CD4-positive, alpha-beta T cell treated with Interferon alpha-2 for 1 hour (primary cell): Measurements from ENCODE around the gene CBLN3.

Experiments
- DNase-seq, 2 donors: peaks; one replicate each; pipeline ENCODE4 v3.0.0-alpha.2; 2020 to 2022

The CBLN3 gene

DNA sequence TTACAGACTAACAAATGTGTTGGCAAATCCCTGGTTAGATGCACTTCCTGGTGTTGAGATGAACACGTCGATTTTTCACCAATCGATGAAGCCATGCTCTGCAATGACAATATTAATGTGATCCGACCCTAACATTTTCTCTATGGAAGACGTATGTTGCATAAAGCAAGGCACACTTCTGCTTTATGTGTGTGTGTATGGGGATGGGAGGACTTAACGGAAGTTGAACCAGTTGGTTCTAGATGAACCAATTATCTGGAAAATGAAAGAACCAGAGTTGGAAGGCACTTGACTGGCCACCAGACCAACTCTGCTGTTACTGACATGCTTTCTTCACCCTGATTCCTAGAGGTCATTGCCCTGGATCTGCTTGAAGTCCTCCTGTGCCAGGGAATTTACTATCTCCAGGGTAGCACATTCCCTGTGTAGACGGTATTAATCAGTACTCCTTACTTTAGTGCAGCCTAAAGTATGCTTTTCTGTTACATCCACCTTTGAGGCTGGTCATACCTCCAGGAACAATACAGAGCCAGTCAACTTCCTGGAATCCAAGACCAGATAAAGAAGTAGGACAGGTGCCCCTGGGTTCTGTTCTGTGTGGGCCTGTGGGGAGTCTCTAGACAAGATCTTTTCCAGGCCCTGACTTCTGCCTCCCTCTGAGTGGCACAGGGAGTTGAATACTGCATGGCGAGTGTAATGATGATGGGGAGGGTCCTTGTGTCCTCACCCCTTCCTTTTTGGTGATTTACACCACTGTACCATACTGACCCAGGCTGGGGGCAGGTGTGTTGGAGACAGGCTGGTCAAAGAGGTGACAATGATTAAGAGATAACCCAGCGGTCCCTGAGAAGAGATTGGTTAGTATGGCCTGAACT is 9.0 kb upstream of the CBLN3 start:
- DNase-seq = no peak

DNA sequence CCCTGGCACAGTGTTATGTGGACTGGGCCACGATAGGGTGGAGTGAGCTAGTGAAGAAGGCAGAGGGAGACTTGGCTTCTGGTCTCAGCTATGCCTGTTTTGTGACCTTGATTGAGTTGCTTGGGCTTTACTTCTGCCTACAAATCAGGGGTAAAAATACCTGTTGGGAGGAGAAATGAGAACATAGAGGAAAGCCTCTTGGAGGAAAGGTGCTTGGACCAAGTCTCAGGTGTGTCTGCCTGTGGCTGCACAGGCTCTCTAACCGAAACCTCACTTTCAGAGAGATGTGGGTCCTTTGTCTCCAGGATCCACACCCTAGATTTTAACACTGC is 8.2 kb upstream of the CBLN3 start:
- no peak for DNase-seq

DNA sequence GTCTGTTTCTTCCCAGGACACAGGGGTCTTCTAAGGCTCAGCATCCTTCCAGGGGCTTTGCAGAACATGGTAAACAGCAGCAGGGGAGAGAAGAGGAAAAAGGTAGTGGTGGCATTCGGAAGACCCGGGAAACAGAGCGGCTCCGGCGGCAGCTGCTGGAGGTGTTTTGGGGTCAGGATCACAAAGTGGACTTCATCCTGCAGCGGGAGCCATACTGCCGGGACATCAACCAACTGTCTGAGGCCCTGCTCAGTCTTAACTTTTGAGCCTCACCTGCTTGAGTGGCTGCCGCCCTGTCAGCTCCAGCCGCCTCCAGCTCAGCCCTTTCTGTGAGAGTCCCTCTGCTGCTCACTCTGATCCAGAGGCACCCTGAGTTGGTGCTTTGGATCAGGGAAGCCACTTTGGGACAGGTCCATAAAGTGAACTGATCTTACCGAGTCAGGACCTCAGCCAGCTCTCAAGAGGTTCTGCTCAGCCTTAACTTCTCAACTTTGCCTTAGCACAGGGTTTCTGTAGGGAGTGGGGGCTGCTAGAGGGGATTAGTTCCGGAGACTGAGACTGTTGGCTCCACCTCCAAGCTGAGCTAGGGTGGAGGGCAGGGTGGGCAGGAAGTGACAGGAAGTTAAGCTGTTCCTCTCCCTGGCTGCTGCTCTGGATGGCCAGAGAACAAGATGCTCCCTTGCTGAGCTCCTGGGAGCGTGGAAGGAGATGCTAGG is 7.7 kb upstream of the CBLN3 start:
- no peak for DNase-seq

DNA sequence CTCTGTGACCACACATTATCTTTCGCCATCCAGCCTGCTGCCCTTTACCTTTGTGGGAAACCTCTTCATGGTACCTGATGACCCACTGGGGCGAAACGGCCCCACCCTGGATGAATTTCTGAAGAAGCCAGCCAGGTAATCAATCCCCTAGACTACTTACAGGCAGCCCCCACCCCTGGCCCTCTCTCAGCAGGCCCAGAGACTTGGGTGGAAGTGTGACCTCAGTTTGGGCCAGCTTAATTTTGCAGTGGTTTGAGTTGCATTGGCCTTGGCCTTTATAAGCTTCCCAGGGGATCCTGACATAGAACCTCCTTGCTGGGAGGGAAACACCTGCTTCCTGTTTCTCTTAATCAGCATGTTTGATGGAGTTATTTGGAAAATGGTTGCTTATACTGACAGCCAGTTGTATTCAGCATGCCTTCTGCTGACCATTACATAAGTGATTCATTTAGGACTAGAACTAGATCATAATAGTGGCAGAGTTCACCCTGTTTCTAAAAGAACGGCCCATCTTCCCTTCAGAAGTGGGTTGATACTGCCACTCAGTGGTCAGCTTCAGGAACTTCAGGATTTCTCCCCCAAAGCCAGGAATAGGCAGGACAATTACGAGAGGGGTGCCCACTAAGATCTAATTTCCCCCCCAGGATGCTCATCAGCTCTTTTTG is 7.0 kb upstream of the CBLN3 start:
- peak; percentile 49 to 75 for DNase-seq

DNA sequence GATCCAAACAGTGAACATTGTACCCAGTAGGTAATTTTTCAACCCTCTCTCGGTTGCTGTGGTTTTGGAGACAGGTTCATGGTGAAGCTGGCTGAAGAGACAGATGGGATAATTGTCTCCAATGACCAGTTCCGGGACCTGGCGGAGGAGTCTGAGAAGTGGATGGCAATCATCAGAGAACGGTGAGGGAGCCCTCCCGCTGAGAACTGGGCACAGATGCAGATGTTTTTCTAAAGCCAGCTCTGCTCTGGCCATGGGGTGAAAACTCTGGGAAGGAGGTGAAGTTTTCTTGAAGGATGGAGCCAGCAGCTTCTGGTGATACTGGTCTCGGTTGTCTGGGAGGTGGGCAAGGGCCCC is 6.5 kb upstream of the CBLN3 start:
- DNase-seq = no peak

DNA sequence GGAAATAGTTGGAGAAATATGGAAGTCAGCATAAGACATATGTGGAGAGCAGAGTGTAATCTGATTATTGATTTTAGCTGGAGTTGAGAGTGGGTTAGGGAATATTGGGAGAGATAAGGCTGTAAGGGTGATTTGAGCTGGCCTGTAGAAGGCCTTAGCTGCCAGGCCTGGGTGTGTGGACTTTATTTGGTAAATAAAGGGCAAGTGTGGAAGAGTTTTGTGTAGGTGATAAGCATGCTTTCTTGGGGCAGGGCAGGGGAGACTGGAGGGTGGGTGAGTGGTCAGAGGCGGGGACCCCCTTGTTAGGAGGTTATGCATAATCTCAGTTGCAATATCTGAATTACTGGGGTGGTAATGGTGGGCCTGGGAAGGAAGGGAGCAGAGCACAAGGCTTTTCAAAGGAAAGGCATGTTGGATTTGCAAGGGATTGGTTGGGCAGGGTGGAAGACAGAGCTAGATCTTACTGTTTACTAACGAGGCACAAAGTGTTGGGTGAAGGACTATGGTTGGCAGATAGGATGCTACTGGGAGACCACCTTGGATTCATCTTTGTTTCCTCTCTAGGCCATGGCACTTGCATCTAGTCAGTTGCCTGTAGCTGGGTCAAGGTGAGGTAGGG is 5.8 kb upstream of the CBLN3 start:
- DNase-seq = no peak

DNA sequence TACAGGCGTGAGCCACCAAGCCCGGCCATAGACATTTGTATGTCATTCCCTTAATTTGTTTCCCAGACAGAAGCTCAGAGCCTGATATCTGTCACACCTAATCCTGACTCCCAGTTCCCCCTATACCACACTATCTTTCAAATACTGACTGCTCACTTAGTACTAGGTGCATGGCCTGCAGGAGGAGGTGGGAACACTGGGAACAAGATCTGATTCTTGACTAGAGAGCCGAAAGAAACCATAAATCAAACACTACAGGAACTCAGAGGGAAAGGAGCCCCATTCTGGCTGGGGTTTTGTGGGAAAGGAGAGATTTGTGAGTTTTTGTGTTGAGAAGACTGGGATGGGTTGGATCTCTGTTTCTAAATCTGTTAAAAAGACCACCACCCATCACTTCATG is 5.2 kb upstream of the CBLN3 start:
- no peak for DNase-seq

DNA sequence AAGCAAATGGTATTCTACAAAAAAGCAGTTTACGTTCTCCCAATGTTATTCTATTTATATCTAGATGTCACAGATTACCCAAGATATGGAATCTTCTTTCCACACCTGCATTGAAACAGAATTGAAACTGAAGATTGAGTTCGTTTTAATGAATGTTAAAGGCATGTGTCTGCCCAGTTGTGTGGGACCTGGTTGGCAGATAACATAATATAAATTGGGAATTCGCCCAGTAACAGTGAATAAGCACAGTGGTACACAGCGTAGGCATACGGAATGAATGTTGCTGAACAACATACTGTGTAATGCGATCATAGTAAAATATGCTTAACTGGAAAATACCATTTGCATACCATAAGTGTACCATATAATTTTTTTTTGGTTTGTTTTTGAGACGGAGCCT is 4.6 kb upstream of the CBLN3 start:
- no peak for DNase-seq

DNA sequence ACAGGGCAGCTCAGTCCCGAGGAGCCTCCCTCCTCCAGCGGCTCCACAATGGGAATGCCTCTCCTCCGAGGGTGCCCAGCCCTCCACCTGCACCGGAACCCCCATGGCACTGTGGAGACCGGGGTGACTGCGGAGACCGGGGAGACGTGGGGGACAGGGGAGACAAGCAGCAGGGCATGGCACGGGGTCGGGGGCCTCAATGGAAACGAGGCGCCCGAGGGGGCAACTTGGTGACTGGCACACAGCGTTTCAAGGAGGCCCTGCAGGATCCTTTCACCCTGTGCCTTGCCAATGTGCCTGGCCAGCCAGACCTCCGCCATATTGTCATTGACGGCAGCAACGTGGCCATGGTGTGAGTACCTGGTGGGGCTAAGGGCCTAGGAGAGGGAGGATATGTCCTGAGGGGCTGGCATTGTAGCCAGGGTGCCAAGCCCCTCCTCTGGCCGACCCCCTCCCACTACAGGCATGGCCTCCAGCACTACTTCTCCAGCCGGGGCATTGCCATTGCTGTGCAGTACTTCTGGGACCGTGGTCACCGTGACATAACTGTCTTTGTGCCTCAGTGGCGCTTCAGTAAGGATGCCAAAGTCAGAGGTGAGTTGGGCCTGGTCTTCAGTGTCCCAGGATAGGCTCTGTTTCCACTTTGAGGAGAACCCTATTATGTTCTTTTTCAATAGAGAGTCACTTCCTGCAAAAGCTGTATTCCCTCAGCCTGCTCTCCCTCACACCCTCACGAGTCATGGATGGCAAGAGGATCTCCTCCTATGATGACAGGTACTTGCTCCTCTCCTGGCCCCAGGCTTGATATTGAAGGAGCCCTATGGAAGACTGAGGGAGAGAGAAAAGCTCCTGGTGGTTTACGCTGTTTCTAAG is 3.0 kb upstream of the CBLN3 start:
- no peak for DNase-seq

DNA sequence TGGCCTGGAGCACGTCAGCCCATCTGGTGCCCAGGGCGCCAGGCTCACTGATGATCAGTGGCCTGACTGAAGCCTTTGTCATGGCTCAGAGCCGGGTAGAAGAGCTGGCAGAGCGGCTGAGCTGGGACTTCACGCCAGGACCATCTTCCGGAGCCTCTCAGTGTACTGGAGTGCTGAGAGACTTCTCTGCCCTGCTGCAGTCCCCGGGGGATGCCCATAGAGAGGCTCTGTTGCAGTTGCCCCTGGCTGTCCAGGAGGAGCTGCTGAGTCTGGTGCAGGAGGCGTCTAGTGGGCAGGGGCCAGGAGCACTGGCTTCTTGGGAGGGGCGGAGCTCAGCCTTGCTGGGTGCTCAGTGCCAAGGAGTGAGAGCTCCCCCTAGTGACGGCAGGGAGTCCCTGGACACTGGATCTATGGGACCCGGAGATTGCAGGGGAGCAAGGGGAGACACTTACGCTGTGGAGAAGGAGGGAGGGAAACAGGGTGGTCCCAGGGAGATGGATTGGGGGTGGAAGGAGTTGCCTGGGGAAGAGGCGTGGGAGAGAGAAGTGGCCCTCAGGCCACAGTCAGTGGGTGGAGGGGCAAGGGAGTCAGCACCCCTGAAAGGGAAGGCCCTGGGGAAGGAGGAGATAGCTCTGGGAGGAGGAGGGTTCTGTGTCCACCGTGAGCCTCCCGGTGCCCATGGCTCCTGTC is 2.2 kb upstream of the CBLN3 start:
- DNase-seq = peak; percentile 90 to 93

DNA sequence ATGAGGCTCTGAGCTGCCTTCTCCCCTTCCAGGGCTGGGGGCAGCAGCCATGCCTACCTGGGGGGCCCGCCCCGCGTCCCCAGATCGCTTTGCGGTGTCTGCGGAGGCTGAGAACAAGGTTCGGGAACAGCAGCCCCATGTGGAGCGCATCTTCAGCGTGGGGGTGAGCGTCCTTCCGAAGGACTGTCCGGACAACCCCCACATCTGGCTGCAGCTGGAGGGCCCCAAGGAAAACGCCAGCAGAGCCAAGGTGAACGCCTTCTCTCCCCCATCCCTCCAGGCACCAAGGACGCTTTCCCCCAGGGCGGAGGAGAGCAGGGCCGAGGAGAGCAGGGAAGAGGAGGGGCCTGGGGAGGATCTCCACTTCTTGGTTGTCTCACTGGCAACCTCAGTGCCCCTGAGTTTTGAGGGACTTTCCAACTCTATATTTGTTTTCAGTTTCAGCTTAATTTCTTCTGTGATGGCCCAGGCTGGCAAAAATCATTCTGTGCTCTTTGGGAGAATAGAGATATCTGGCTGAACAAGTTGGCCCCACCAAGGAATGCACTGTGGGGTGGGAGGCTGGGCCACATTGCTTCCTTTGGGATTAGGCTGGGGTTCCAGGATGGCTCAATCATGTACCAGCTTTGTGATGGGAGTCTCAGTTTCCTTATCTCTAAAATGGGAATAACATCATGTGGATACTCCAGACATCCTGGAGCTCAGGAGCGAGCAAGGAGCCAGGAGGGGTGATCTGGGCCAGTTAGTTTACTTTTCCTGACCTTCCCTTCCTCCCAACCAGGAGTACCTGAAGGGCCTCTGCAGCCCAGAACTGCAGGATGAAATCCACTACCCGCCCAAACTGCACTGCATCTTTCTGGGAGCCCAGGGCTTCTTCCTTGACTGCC is 1.5 kb upstream of the CBLN3 start:
- peak; percentile 74 for DNase-seq

DNA sequence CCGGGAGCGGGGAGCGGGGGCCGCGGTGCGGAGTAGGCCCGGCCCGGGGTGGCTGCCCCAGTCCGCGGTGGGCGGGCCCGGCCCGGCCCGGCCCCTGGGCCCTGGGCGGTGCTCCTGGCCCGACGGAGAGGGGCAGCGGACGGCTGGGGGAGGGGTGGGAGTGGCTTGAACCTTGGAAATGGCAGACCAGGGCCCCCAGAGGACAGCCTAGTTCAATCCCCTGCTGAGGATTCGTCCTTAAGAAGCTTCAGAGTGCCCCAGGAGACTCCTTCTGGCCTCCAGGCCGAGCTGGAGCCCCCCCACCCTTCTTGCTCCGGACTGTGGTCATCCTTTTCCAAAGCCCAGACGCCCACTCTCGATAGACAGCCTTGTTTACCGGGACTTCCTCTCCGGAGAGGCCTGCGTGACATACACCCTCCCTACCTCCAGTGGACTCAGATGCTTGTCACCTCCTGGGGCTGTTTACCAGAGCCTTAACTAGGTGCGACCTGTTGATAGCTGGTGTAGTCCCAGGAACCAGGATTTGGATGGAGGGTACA is 744 bp upstream of the CBLN3 start:
- peak; percentile 52 to 60 for DNase-seq

DNA sequence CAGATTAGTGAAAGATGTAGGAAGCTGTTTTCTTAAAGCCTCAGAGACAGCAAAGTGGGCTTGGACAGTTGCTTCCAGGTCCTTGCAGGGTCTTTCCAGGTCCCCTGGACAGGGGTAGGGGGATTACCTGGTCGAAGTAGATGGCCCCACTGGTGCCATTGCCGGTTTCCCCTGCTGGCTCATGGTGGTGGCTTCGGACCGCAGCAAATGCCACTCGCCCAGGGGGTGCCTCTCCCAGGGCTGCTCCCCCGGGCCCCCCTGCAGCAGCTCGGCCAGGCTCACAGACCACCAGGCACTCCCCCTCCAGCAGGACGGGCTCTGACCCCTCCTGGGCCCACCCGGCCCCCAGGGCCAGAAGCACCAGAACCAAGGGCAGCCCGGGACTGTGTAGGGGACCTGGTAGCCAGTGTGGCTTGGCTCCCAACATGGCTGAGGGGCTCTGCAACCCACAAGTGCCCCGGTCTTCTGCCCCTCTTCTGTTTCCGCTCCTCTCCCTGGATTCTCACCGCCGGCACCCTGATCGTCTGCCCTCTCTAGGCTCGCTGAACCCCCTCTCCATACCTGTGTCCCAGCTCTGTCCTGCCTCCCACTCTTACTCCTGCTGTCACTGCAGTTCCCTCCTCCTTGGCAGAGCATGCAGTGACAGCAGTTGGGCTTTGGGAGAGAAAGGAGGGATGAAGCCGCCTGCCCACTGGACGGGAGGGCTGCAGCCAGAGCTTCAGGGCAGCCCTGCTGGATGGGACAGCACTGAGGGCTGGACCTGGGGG is 657 bp downstream of the CBLN3 start:
- no peak for DNase-seq

DNA sequence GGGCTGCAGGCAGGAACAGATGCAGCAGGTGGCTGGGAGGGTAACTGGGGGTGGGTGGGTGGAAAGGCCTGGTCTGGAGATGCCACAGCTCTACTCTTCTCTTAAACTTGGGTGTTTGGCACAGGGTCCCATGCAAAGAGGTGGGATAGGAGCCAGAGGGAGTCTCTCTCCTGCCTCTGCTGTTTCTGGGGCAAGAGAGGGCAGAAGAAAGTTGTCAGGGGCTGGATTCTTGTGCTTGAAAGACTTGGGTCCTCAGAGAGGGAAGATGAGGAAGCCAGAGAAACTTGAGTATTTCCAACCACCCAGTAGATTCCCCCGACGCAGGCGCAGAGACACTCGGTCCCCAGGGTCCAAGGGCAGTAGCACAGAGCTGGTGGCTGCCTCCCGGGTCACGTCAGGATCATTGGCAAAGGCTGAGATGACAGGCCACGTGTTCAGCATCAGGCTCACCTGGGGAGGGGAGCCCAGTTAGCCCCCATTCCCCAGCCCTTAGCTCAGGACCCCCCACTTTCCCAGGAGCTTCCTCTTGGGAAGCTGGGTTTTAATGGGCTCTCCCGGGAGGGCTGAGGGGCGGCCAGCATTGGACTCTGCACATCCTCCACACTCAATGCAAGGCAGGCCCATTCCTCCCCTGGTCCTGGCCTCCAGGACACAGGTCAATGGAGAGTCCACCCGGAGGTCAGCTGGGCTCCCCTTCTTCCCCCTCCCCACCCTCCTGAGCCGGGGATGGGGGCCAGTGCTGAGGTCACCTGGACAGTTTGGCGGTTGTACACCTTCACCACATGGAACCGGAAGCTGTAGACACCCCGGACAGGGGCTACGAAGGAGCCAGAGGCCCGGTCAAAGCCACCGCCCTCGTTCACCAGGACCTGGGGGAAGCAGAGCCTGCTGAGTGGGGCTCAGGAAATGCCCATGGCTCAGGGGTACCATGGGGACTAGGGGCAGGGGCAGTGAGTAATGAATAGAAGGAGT is 1.6 kb downstream of the CBLN3 start:
- DNase-seq = no peak

DNA sequence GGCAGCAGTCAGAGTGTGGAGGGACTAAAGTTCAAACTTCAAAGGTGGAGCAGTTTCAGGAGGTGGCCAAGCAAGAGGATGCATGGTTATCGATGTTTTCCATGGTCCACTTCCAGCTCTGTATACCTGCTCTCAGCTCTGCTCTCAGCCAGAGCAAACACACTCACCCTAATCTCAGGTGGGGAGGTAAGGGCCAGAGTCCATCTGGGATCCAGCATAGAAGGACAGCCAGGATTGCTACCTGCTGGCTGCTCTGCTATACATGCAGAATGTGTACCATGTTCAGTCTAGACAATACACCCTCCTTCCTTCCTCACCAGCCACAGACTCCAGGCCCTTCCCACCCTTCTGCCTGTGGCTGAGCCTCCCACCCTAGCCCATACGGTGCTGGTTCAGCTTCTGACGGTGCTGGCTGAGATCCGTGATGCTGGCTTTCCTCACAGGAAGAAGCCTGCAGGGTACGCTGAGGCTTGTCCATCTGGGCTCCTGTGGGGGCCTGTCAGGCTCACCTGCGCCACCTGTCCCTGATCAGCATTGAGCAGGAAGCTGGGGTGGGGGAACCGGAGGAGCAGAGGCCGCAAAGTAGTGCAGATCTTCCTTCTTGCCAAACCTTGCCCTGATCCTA is 2.4 kb downstream of the CBLN3 start:
- peak in 1 of 2 donors; percentile 36 for DNase-seq

DNA sequence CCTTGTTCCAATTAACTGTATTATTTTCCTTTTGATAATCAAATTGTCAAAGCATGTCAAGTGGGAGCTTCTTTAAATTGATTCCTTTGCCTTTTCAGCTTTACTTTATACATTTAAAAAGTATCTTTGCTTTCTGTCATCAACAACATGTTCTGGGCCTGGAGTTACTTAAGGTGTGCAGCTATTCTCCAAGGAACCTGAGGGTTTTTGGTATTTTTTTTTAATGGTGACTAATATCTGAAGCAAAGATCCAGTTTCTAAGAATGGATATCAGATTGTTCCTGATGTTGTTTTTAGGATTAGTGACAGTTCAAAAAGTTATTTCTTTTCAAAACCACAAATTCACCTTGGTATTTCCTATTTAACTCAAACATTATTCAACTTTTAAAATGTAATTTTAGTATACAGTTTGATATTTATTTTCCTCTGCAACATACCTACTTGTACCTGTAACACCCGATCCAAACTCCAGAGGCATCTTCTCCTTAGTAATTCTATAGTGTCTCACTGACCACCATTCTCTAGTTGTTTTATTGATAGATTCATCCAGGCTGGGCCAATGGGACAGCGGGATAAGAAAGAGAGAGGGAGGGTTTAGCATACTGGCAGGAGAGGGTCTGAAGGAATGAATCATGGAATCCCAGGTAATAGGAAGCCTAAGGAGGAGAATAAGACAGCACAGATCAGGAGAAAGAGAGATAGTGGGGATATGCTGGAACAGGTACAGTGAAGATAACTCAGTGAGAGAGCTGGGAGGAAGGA is 3.1 kb downstream of the CBLN3 start:
- DNase-seq = no peak

DNA sequence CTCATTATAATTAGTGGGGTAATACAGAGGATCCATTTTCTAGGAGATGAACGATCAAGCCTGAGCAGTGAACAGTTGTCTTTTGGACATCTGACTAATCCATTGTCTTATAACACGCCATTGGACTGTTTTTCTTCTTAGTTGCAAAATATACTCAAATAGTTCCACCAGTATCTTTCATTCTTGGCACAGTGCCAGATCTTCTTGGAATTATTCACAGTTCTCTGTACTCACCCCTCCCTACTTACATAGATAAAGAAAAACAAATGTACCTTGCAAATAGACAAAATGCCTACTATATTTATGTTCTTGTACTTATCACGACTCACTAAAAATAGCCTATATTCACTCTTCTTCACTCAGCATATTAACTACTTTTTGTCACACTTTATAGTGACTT is 3.8 kb downstream of the CBLN3 start:
- peak in 1 of 2 donors; percentile 62 for DNase-seq
